Endometrial microvascular endothelial cells (primary cell): Measurements from ENCODE around the gene BCL2A1. TPM values are rescaled to one million over a fixed set of nuclear protein-coding genes. Genes with fewer than 3 reads are reported as not detected.
"Not testable (repeated sequence)": the region's sequence is repeated elsewhere in the genome, so short reads cannot be mapped to it uniquely, and the experiment has no call there.

Experiments used
- in situ Hi-C: cut with HindIII; loops from 2 replicates; pipeline ENCODE4 v1.10.0; 2017; ENCODE audit warnings: low sequenced_read_pairs, low pct_unique_long_range_greater_than_20kb; ENCODE audit errors: inconsistent ontology term
- total RNA-seq: library from RNA; depleted of rRNA; stranded (reverse); fragments of >200 nt; gene quantifications from one replicate; pipeline ENCODE4 v1.2.3, GENCODE V29; 2015; ENCODE audit errors: inconsistent ontology term

BCL2A1 gene
- total RNA-seq, 1 donor from 2014 or later, result not detected

- in situ Hi-C loops, result no loop called here
Observed at GRCh38 chr15:79938143-79938542, 32.9 kb downstream of the BCL2A1 start.

DNA sequence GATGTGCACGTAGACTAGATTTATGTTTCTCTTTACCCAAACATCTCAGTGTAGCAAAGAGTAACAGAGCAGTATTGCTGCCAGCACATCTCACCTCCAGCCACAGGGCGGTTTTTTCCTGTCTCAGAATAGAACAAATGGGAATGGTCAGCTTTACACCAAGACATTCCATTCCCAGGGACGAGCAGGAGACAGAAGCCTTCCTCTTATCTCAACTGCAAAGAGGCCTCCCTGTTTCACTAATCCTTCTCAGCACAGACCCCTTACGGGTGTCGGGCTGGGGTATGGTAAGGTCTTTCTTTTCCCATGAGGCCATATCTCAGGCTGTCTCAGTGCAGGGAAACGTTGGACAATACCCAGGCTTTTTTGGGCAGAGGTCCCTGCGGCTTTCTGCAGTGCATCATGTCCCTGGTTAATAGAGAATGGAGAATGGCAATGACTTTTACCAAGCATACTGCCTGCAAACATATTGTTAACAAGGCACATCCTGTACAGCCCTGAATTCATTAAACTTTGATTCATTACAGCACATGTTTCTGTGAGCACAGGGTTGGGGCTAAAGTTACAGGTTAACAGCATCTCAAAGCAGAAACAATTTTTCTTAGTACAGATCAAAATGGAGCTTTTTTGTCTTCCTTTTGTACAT lies 35.3 kb downstream of the BCL2A1 start:
- in situ Hi-C loops, result not testable (repeated sequence)

- in situ Hi-C loops, result no loop called here
Observed at GRCh38 chr15:79933231-79933630, 37.8 kb downstream of the BCL2A1 start.

GRCh38 chr15:79932447-79932846 lies 38.5 kb downstream of the BCL2A1 start:
- in situ Hi-C loops, result no loop called here

- in situ Hi-C loops, result no loop called here
Observed at GRCh38 chr15:79930516-79930915, 40.5 kb downstream of the BCL2A1 start.

DNA sequence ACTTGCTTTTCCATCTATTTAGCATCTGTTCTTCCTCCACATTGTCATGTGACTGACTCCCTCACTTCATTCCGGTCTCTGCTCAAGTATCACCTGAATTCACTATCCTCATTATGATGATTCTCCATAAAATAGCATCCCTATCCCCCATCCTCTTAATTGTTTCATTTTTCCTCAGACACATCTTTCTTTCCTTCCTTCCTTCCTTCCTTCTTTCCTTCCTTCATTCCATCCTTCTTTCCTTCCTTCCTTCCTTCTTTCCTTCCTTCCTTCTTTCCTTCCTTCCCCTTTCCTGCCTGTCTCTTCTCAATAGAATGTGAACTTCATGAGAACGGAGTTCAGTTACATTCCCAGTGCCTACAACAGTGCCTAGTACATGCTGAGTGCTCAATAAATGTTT lies 41.6 kb downstream of the BCL2A1 start:
- in situ Hi-C loops, result no loop called here

DNA sequence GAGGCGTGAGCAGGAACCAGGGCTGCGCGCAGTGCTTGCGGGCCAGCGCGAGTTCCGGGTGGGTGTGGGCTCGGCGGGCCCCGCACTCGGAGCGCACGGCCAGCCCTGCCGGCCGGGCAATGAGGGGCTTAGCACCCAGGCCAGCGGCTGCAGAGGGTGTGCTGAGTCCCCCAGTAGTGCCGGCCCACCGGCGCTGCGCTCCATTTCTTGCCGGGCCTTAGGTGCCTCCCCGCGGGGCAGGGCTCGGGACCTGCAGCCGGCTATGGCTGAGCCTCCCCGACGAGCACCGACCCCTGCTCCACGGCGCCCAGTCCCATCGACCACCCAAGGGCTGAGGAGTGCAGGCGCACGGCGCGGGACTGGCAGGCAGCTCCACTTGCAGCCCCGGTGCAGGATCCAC lies 44.9 kb downstream of the BCL2A1 start:
- in situ Hi-C loops, result not testable (repeated sequence)

DNA sequence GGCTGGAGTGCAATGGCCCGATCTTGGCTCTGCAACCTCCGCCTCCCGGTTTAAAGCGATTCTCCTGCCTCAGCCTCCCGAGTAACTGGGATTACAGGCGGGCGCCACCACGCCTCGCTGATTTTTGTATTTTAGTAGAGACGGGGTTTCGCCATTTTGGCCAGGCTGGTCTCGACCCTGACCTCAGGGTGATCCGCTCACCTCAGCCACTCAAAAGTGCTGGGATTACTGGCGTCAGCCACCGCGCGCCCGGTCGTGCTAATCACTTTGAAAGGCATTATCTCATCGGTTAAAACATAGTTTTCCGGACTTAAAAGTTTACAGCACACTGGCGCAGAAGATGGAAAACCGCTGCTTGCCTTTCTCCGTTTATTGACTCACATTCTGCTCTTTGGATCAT lies 46.6 kb downstream of the BCL2A1 start:
- in situ Hi-C loops, result no loop called here

GRCh38 chr15:79923515-79924169 lies 47.4 kb downstream of the BCL2A1 start:
- in situ Hi-C loops, result no loop called here

DNA sequence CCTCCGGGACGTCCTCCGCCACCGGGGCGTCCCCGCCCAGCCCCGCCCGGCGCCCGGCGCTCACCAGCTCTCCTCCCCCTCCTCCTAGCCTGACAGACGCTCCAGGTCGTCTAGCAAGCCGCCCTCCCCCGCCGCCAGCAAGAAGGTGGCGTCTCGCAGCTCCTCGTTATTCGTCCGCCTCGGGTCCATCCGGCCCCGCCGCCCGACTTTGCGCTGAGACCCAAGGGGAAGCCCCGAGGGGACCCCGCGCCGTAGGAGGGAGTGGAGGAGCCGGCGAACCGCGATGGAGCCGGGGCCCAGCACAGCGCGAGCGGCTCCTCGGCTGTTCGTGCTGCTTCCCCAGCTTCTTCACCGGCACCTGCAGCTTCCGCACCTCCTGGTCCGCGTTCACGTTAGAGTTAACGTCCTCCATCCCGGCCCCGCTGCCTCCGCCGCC lies 47.9 kb downstream of the BCL2A1 start:
- in situ Hi-C loops, result no loop called here

GRCh38 chr15:79922512-79923078 lies 48.4 kb downstream of the BCL2A1 start:
- in situ Hi-C loops, result no loop called here

DNA sequence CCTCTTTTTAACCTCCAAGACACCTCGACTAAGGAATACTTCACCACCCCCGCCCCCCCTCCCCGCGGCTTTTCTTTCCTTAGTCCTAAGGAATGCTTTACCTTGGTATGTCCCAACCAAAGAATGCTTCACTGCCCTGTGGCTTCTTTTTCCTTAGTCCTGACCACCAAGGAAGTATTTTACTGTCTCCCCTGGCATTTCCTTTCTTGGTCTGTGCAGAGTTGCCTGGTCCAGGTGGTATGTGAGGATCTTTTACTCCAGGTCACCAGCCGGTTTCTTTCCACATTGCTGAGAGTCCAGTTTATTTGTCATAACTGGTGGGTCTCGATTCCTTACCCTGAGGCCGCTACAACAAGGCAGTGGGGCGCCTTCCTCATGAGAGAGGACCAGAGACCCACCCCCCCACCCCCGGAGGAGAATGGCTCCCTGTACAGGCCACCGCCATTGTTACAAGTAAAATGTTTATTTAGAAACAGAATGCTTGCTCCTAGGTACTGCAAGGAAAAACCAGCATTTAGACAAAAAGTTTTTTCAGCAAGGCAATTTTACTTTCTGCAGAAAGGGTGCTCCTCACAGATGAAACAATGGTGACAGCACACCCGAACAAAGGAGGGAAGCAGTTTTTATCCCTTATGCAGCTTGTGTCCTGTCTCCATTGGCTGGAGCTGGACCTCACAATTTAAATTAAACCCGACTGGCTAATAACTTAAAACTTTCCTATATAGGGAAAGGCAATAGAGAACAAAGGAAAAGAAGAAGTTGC lies 51.1 kb downstream of the BCL2A1 start:
- in situ Hi-C loops, result no loop called here

DNA sequence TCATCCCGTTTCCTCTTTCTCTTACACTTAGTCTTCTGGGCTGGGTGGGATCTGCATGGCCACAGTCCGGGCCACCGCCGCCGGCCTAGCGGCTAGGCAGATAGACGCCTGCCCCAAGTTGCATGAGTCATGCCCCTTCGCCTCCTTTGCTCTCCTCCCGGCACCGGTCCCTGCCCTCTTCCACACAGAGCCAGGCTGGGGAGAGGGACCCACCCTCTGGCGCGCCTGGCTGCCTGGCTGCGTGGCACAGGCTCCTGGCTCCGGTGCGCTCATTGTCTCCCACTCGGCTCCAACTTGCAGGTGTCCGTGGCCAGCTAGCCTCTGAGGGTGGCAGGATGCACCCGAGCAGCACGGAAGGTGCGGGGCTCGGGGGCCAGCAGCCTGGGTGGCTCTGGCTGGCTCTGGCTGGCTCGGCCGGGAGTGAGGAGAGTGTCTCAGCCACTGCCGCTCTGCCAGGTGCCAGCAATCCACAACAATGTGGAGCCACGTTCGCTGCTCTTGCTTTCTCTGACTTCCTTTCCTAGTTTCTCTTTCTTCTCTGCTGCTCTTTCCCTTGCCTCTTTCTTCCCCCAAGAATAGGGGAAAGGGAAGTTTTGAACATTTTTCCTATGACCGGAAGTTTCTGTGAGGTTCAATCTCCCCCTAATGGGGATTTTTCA lies 51.8 kb downstream of the BCL2A1 start:
- in situ Hi-C loops, result no loop called here

DNA sequence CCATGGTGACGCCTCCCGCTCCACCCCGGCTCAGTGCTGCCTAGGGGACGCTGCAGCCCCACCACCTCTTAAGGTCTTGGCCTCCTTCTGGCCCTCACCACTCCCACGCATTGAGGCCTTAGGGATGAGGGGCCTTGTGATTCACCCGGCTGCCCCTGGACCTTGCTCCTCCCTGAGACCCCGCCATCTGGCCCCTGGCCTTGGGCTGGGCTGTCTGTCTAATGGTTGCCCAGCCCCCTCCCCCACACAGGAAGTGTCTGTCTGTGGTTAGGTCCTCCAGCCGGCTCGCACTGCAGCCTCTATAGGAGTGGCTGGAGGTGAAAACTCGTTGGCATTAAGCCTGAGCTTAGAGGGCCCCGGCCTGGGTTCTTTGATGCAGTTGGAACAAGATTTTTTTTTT lies 52.7 kb downstream of the BCL2A1 start:
- in situ Hi-C loops, result no loop called here

DNA sequence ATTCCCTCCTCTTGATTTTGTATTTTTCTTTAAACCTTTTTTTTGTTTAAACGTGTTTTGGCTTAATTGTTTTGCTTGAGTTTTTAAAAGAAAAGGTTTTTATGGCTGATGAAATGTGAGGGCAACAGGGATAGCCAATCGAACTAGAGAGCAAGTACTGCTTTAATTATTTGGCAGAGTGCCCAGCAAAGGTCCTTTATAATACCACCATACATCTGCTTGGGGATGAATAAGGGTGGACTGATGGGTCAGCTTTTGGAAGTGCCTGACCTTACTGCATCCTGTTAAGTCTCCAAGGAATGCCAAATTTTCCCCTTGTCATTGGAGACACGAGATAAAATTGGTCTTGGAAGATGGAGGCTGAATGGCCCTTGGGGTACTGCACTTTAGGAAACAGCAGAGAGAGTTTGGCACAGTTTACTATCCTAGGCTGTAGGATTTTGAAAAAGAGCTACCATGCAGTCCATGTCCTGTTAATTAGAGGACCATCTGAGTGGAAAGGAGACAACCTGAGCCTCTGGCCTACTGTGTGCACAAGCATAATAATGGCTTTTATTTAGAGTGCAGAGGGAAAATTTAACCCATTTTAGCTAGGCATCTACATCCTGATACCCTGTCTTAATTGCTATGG lies 54.4 kb downstream of the BCL2A1 start:
- in situ Hi-C loops, result no loop called here

- in situ Hi-C loops, result not testable (repeated sequence)
Observed at GRCh38 chr15:79915776-79916501, 55.1 kb downstream of the BCL2A1 start.

GRCh38 chr15:79914728-79915127 lies 56.3 kb downstream of the BCL2A1 start:
- in situ Hi-C loops, result no loop called here
